Endodermal cell (in vitro differentiated cells): Measurements from ENCODE around the gene TAF11L7. TPM values are rescaled to one million over a fixed set of nuclear protein-coding genes. Genes with fewer than 3 reads are reported as not detected.

Experiments
- total RNA-seq, 2 donors: library from RNA; stranded (reverse); fragmentation: NEBNext Ultra II Directional in 1 of 2; extraction: Animal tissue kit (Norgen Biotek cat#: 25700) in 1 of 2; gene quantifications; 2 replicates in 1 of 2; 3 replicates in 1 of 2; pipeline ENCODE4 v1.2.1, GENCODE V29; 2021

Gene TAF11L7
- total RNA-seq, 2 donors from 2014 or later, result not detected

Other genes with a start within 250 kb of the TAF11L7 start
- gene TAF11L2, start 87.5 kb downstream of the TAF11L7 start, total RNA-seq, result not detected
- not detected for gene TAF11L3, start 67.4 kb downstream of the TAF11L7 start, total RNA-seq
- gene TAF11L4, start 64.0 kb downstream of the TAF11L7 start, total RNA-seq, result not detected
- not detected for gene TAF11L5, start 60.5 kb downstream of the TAF11L7 start, total RNA-seq
- not detected for gene TAF11L6, start 57.1 kb downstream of the TAF11L7 start, total RNA-seq
- gene TAF11L8, start 5.2 kb upstream of the TAF11L7 start, total RNA-seq, result not detected
- not detected for gene TAF11L9, start 8.6 kb upstream of the TAF11L7 start, total RNA-seq
- gene TAF11L10, start 12.1 kb upstream of the TAF11L7 start, total RNA-seq, result not detected
- not detected for gene TAF11L11, start 18.4 kb upstream of the TAF11L7 start, total RNA-seq
- not detected for gene TAF11L12, start 24.6 kb upstream of the TAF11L7 start, total RNA-seq
- gene TAF11L13, start 46.3 kb upstream of the TAF11L7 start, total RNA-seq, result not detected
- gene TAF11L14, start 48.7 kb upstream of the TAF11L7 start, total RNA-seq, result not detected